Rectal smooth muscle tissue (tissue), 1 donor: Measurements from ENCODE around the gene CCDC57.

Experiments
- H3K27ac ChIP-seq: one replicate; pipeline ENCODE4 v1.7.0; 2013; ENCODE audit warnings: low read depth, low read length, inconsistent platforms
- H3K27me3 ChIP-seq: one replicate; pipeline ENCODE4 v1.7.0; 2013; ENCODE audit warnings: low read length; ENCODE audit not compliant: control insufficient read depth, insufficient read depth
- H3K36me3 ChIP-seq: one replicate; pipeline ENCODE4 v1.7.0; 2013; ENCODE audit warnings: low read length; ENCODE audit not compliant: control insufficient read depth, insufficient read depth
- H3K4me1 ChIP-seq: one replicate; pipeline ENCODE4 v1.7.0; 2013; ENCODE audit warnings: low read length; ENCODE audit not compliant: control insufficient read depth, insufficient read depth
- H3K4me3 ChIP-seq: one replicate; pipeline ENCODE4 v1.7.0; 2013; ENCODE audit warnings: low read length
- H3K9ac ChIP-seq: one replicate; pipeline ENCODE4 v1.7.0; 2013; ENCODE audit warnings: low read length

The CCDC57 gene

GRCh38 chr17:82229698-82230608 is 17.3 kb upstream of the CCDC57 start:
- H3K9ac ChIP-seq = no peak overlapping the region
- H3K4me3 ChIP-seq = peak overlapping the region; percentile 61
- peaks cover 7% of the 10 kb centered on the region for H3K4me1 ChIP-seq
- no peaks in the 10 kb centered on the region for H3K27me3 ChIP-seq
- peak overlapping the region; percentile 64 for H3K27ac ChIP-seq
- H3K36me3 ChIP-seq = no peaks in the 10 kb centered on the region

- H3K9ac ChIP-seq = no peak within 1 kb of the TSS
Observed at GRCh38 chr17:82228842-82229697, 16.4 kb upstream of the CCDC57 start, which contains the start of gene SLC16A3. Gene SLC16A3, plus strand, starts transcription at chr17:82229042. Its CDS starts 6,967 bp downstream, at chr17:82236009.

GRCh38 chr17:82228278-82228841 is 15.7 kb upstream of the CCDC57 start:
- Histone ChIP-seq H3K27me3 (no peaks in the 10 kb centered on the region), H3K27ac (peak overlapping the region; percentile 61), H3K9ac (no peak overlapping the region), H3K4me3 (peak overlapping the region; percentile 48), H3K4me1 (peaks cover 7% of the 10 kb centered on the region), H3K36me3 (no peaks in the 10 kb centered on the region)

More at GRCh38 chr17:82228842-82229697, 16.4 kb upstream of the CCDC57 start, which contains the start of gene SLC16A3:
- Histone ChIP-seq H3K36me3 (no peaks in the 10 kb centered on the region), H3K27me3 (no peaks in the 10 kb centered on the region), H3K4me1 (peaks cover 7% of the 10 kb centered on the region), H3K27ac (peak within 1 kb of the TSS; percentile 64), H3K4me3 (peak within 1 kb of the TSS; percentile 61)

GRCh38 chr17:82227629-82228277 is 15.1 kb upstream of the CCDC57 start:
- Histone ChIP-seq H3K9ac (no peak overlapping the region), H3K4me1 (peaks cover 7% of the 10 kb centered on the region), H3K4me3 (peak overlapping the region; percentile 48), H3K27me3 (no peaks in the 10 kb centered on the region), H3K27ac (peak overlapping the region; percentile 61), H3K36me3 (no peaks in the 10 kb centered on the region)

GRCh38 chr17:82226809-82227628 is 14.4 kb upstream of the CCDC57 start:
- H3K4me3 ChIP-seq = no peak overlapping the region
- no peak overlapping the region for H3K9ac ChIP-seq
- peaks cover 5% of the 10 kb centered on the region for H3K4me1 ChIP-seq
- H3K36me3 ChIP-seq = no peaks in the 10 kb centered on the region
- H3K27me3 ChIP-seq = no peaks in the 10 kb centered on the region
- no peak overlapping the region for H3K27ac ChIP-seq

DNA sequence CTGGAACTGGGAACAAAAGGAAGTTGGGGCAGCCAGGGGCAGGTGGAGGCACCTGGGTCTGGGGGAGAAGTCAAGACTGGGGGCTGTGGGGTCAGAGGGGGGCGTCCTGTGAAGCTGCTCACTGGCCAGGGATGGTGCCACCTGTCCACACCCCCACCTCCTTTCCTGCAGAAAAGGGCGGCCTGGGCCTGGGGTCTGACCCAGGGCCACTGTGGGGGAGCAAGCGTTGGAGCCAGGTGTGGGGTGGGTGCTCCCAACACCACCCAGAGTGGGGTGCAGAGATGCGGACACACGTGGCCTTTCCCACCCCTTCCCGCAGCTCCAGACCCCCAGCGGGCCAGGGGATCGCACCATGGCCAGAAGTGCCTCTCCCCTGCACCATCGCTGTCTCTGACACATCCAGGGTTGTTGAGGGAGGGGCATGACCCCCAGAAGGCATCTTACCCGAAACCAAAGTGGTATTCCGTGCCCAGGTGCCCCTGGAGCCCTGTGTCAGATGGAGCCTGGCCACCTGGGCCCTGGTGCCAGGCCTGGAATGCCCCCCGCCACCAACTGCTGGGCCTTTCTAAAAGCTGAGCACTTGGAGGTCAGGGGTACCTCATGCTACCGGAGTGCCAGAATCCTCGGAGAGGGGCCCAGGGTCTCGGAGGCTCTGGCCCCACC is 13.6 kb upstream of the CCDC57 start:
- no peaks in the 10 kb centered on the region for H3K36me3 ChIP-seq
- H3K4me1 ChIP-seq = peaks cover 5% of the 10 kb centered on the region
- no peak overlapping the region for H3K9ac ChIP-seq
- no peak overlapping the region for H3K4me3 ChIP-seq
- H3K27me3 ChIP-seq = no peaks in the 10 kb centered on the region
- no peak overlapping the region for H3K27ac ChIP-seq

- H3K36me3 ChIP-seq = no peaks in the 10 kb centered on the region
- no peaks in the 10 kb centered on the region for H3K27me3 ChIP-seq
- H3K4me1 ChIP-seq = peaks cover 3% of the 10 kb centered on the region
- H3K9ac ChIP-seq = no peak overlapping the region
- H3K4me3 ChIP-seq = no peak overlapping the region
- H3K27ac ChIP-seq = no peak overlapping the region
Observed at GRCh38 chr17:82225368-82226029, 12.9 kb upstream of the CCDC57 start.

DNA sequence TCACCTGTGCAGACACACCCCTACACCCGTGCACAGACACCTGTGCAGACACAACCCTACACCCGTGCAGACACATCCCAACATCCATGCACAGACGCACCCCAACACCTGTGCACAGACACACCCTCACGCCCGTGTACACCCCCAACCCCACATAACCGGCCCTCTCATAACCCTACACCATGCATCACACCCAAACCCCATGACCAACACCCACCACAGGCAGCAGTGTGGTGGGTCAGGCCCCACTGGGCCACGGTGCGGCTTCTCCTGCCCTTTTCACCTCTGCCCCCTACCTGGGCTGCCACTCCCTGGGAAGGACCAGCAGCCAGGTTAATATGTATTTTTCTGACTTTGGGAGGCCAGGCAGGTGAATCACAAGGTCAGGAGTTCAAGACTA is 12.0 kb upstream of the CCDC57 start:
- Histone ChIP-seq H3K9ac (no peak overlapping the region), H3K36me3 (no peaks in the 10 kb centered on the region), H3K27me3 (no peaks in the 10 kb centered on the region), H3K27ac (no peak overlapping the region), H3K4me1 (no peaks in the 10 kb centered on the region), H3K4me3 (no peak overlapping the region)

DNA sequence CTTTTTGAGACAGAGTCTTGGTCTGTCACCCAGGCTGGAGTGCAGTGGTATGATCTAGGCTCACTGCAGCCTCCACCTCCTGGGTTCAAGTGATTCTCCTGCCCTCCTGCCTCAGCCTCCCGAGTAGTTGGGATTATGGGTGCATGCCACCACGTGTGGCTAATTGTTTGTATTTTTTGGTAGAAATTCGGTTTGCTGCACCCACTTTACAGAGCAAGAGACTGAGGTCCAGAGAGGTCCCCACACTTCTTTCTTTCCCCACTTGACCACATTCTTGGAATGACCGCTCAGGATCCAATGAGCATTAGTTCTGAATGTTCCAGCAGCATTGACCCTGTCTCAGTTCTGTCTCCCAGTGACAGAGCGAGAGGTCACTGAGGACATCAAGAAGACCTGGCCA is 10.9 kb upstream of the CCDC57 start:
- Histone ChIP-seq H3K27ac (no peak overlapping the region), H3K27me3 (no peaks in the 10 kb centered on the region), H3K36me3 (no peaks in the 10 kb centered on the region), H3K9ac (no peak overlapping the region), H3K4me3 (no peak overlapping the region), H3K4me1 (no peaks in the 10 kb centered on the region)

DNA sequence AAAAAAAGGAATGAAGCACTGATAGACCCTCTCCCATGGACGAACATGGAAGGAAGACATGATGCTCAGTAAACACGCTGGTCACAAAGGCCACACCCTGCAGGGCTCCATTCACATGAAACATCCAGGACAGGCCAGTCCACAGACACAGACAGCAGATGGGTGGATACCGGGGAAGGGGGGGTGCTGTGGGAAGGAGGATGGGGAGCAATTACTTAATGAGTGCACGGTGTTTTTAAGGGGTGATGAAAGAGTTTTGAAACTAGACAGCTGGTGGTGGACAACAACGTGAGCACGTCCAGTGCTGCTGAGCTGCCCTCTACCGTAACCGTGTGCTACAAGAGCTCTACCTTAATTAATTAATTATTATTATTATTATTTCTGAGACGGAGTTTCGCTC is 10.2 kb upstream of the CCDC57 start:
- no peaks in the 10 kb centered on the region for H3K4me1 ChIP-seq
- H3K4me3 ChIP-seq = no peak overlapping the region
- no peak overlapping the region for H3K27ac ChIP-seq
- H3K27me3 ChIP-seq = no peaks in the 10 kb centered on the region
- H3K9ac ChIP-seq = no peak overlapping the region
- no peaks in the 10 kb centered on the region for H3K36me3 ChIP-seq
